Forelimb muscle (tissue), 1 donor: Measurements from ENCODE around the gene OR51A7. TPM values are rescaled to one million over a fixed set of nuclear protein-coding genes. Genes with fewer than 3 reads are reported as not detected.
"Not testable (repeated sequence)": the region's sequence is repeated elsewhere in the genome, so short reads cannot be mapped to it uniquely, and the experiment has no call there.

Experiments
- DNase-seq: peaks from one replicate; pipeline ENCODE4 v3.0.0-alpha.2; 2013; ENCODE audit warnings: low read depth
- polyA plus RNA-seq: library from polyadenylated mRNA; unstranded; fragments of 120-200 nt; gene quantifications from one replicate; pipeline ENCODE4 v1.2.1, GENCODE V29; 2013; ENCODE audit not compliant: insufficient read length

Gene OR51A7
- polyA plus RNA-seq, 1 donor, result not detected

DNA sequence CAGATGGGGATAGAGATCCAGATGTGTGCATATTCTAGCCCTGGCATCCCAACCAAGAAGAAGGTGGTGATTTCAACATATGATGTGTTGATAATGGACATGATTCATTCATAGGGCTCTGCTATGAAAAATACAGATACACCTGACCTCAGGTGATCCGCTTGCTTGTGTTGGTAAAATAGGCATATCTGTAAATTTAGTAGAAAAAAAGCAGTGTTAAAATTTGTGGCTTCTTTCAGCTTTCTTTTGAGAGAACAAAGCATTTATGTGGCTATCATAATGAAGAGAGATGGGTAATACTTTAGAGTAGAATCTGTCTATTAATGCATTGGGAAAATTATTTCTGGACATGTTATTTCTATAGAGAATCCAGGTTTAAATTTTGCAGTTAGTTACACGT is 52.0 kb downstream of the OR51A7 start, which contains the start of gene OR51A2:
Gene OR51A2, minus strand, starts transcription at position 101 of the 400 bp plus-strand sequence. Its CDS starts 0 bp downstream, at position 101.
- DNase-seq, result not testable (repeated sequence)

DNA sequence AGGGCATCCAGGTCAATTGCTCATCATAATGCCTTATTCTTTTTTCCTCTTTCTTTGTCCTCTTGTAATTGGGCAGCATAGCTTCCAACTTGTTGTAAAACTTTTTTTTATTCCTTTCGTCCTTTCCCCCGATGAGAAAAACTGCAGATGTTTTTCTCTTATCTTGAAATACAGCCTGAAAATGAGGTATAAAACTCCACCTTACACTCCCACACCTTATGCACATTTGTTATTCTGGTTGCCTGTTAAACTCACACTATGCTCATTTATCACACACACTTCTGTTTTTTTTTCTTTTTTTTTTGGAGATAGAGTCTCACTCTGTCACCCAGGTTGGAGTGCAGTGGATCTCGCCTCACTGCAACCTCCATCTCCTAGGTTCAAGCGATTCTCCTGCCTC is 53.8 kb downstream of the OR51A7 start:
- DNase-seq, result no peak

Other genes starting within 250 kb of the OR51A7 start
- 0.83 TPM for gene OR51E2, start 205.9 kb upstream of the OR51A7 start, polyA plus RNA-seq
- gene MMP26, start 199.0 kb upstream of the OR51A7 start, polyA plus RNA-seq, result not detected
- gene OR51F1, start 133.8 kb upstream of the OR51A7 start, polyA plus RNA-seq, result not detected
- gene OR52R1, start 99.4 kb upstream of the OR51A7 start, polyA plus RNA-seq, result not detected
- not detected for gene OR51F2, start 82.5 kb upstream of the OR51A7 start, polyA plus RNA-seq
- gene OR51S1, start 54.6 kb upstream of the OR51A7 start, polyA plus RNA-seq, result not detected
- not detected for gene OR51T1, start 21.9 kb upstream of the OR51A7 start, polyA plus RNA-seq
- gene OR51G2, start 15.6 kb downstream of the OR51A7 start, polyA plus RNA-seq, result not detected
- gene OR51G1, start 20.6 kb downstream of the OR51A7 start, polyA plus RNA-seq, result not detected
- gene OR51A4, start 43.8 kb downstream of the OR51A7 start, polyA plus RNA-seq, result not detected
- gene OR51A2, start 51.9 kb downstream of the OR51A7 start, polyA plus RNA-seq, result not detected
- gene OR51L1, start 91.1 kb downstream of the OR51A7 start, polyA plus RNA-seq, result 0.06 TPM
- gene OR52J3, start 142.7 kb downstream of the OR51A7 start, polyA plus RNA-seq, result not detected
- not detected for gene OR52E2, start 155.8 kb downstream of the OR51A7 start, polyA plus RNA-seq
- not detected for gene OR52E1, start 165.8 kb downstream of the OR51A7 start, polyA plus RNA-seq
- not detected for gene OR52A5, start 234.6 kb downstream of the OR51A7 start, polyA plus RNA-seq